Activated CD8-positive, alpha-beta T cell treated with anti-CD3 and anti-CD28 coated beads for 36 hours (primary cell): Measurements from ENCODE around the gene PDP2. TPM values are rescaled to one million over a fixed set of nuclear protein-coding genes. Genes with fewer than 3 reads are reported as not detected.

Experiments
- ATAC-seq: fragments of 200-7000 bp; cut with Tn5 transposase; one replicate; pipeline ENCODE4 v1.10.0; 2021; ENCODE audit warnings: mild to moderate bottlenecking, moderate library complexity
- CTCF ChIA-PET: fragments of 350-600 bp; sonication (Branson Sonifier 250); formaldehyde crosslinking; loops from one replicate; lab custom pipeline; 2021; ENCODE audit warnings: antibody characterized with exemption; lab: Charles Lee
- POLR2A ChIA-PET: fragments of 350-600 bp; sonication (Branson Sonifier 250); formaldehyde crosslinking; loops from one replicate; lab custom pipeline; 2021; ENCODE audit warnings: antibody characterized with exemption; lab: Charles Lee
- DNase-seq: peaks from one replicate; pipeline ENCODE4 v3.0.0-alpha.2; 2020
- H3K27ac Mint-ChIP-seq: one replicate; pipeline ENCODE4 v1.8.0; 2021; ENCODE audit warnings: mild to moderate bottlenecking, mixed read lengths
- H3K27me3 Mint-ChIP-seq: one replicate; pipeline ENCODE4 v1.8.0; 2021; ENCODE audit warnings: mixed read lengths
- H3K36me3 Mint-ChIP-seq: one replicate; pipeline ENCODE4 v1.8.0; 2021; ENCODE audit warnings: low read depth, mixed read lengths
- H3K4me1 Mint-ChIP-seq: one replicate; pipeline ENCODE4 v1.8.0; 2021; ENCODE audit warnings: low read depth, mixed read lengths
- H3K4me3 Mint-ChIP-seq: one replicate; pipeline ENCODE4 v1.8.0; 2021; ENCODE audit warnings: mild to moderate bottlenecking, moderate library complexity, mixed read lengths
- H3K9me3 Mint-ChIP-seq: one replicate; pipeline ENCODE4 v1.8.0; 2021; ENCODE audit warnings: mixed read lengths
- intact Hi-C: fragments of 100-400 bp; cut with micrococcal nuclease; formaldehyde crosslinking; loops from one replicate; pipeline ENCODE4 v1.10.0; 2022
- total RNA-seq, 2 experiments: library from RNA; stranded (reverse); gene quantifications; one replicate each; pipeline ENCODE4 v1.2.3, GENCODE V29; 2021
- TF ChIP-seq, protein P1 (sequence below): fragments of 200-600 bp; IDR thresholded peaks from one replicate; pipeline ENCODE4 v1.8.0; 2022; ENCODE audit warnings: antibody characterized with exemption, mild to moderate bottlenecking

The PDP2 gene
- total RNA-seq, 2 experiments from 2014 or later = 31.2 to 38.1 TPM

DNA sequence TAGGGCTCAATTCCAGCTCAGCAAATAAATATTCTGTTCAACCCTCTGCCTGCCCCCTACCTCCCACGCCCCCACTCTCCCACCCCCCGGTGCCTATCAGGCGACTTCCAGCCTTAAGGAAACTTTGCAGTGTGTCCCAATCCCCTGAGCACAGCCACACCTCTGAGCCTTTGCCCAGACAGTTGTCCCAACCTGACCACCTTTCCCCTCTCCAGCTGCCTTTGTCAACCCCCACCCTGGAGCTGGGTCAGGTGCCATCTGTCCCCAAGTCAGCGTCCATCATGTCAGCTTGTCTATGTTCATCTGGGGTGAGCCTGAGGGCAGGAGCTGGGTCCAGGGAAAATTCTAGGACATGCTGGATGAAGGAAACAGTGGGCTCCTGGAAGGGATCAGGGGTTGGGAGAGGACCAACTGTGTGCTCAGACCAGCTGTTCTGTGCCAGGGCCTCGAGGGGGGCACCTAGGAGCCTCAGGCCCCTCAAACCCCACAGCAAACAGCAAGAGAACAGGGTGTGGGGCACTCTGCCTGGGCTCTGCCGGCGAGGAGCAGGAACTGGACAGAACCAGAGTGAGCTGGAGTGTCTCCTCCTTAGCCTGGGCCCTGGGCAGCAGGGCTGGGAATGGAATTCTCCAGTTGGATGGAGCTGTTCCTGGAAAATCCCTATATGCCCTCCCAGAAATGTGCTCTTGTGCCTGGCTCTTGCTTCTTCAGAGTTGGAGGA, 20.6 kb downstream of the PDP2 start:
- TF ChIP-seq, protein P1, sequence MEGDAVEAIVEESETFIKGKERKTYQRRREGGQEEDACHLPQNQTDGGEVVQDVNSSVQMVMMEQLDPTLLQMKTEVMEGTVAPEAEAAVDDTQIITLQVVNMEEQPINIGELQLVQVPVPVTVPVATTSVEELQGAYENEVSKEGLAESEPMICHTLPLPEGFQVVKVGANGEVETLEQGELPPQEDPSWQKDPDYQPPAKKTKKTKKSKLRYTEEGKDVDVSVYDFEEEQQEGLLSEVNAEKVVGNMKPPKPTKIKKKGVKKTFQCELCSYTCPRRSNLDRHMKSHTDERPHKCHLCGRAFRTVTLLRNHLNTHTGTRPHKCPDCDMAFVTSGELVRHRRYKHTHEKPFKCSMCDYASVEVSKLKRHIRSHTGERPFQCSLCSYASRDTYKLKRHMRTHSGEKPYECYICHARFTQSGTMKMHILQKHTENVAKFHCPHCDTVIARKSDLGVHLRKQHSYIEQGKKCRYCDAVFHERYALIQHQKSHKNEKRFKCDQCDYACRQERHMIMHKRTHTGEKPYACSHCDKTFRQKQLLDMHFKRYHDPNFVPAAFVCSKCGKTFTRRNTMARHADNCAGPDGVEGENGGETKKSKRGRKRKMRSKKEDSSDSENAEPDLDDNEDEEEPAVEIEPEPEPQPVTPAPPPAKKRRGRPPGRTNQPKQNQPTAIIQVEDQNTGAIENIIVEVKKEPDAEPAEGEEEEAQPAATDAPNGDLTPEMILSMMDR = no peak
- no peak for ATAC-seq
- CTCF ChIA-PET = interaction anchor here (0.7 to 1.2 kb wide), 4 partner anchors 9 to 34 kb away, joined by 3 read pairs; partner anchors contain the start of gene CDH16
- Mint-ChIP-seq H3K27ac (no peak overlapping the region), H3K4me3 (no peak overlapping the region), H3K9me3 (no peaks in the 10 kb centered on the region), H3K4me1 (peaks cover 2% of the 10 kb centered on the region), H3K36me3 (no peaks in the 10 kb centered on the region), H3K27me3 (no peaks in the 10 kb centered on the region)
- intact Hi-C loops = no loop called here
- POLR2A ChIA-PET = interaction anchor here (0.9 kb wide), 1 partner anchor 20 kb away, joined by 3 read pairs; the partner anchor contains the start of gene PDP2
- DNase-seq = no peak

DNA sequence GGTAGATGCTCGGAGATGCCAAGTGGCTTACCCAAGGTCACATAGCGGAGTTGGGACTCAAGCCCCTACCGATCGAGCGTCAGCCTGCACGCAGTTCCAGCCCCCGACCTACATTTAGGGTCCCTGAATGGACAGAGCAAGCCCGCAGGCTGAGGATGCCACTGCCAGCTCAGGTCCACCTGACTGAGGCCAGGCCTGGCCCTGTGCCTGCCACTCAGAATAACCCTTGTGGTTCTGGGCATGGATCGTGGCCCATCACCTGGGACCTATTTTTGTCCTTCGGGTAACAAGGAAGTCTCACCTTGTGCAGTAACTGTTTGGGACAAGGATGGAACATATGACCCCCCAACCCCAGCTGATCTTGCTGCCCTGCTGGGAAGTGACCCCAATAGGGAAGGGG, 21.3 kb downstream of the PDP2 start:
- H3K4me3 Mint-ChIP-seq = no peak overlapping the region
- peaks cover 8% of the 10 kb centered on the region for H3K4me1 Mint-ChIP-seq
- no peak for ATAC-seq
- CTCF ChIA-PET = interaction anchor here (1.0 to 1.2 kb wide), 2 partner anchors 26 to 35 kb away, joined by 3 read pairs; no protein-coding TSS in a partner anchor
- POLR2A ChIA-PET = no interaction called here
- H3K27me3 Mint-ChIP-seq = no peaks in the 10 kb centered on the region
- no peak for DNase-seq
- intact Hi-C loops = no loop called here
- no peak overlapping the region for H3K27ac Mint-ChIP-seq
- H3K36me3 Mint-ChIP-seq = no peaks in the 10 kb centered on the region
- no peaks in the 10 kb centered on the region for H3K9me3 Mint-ChIP-seq
- TF ChIP-seq, protein P1 = no peak

DNA sequence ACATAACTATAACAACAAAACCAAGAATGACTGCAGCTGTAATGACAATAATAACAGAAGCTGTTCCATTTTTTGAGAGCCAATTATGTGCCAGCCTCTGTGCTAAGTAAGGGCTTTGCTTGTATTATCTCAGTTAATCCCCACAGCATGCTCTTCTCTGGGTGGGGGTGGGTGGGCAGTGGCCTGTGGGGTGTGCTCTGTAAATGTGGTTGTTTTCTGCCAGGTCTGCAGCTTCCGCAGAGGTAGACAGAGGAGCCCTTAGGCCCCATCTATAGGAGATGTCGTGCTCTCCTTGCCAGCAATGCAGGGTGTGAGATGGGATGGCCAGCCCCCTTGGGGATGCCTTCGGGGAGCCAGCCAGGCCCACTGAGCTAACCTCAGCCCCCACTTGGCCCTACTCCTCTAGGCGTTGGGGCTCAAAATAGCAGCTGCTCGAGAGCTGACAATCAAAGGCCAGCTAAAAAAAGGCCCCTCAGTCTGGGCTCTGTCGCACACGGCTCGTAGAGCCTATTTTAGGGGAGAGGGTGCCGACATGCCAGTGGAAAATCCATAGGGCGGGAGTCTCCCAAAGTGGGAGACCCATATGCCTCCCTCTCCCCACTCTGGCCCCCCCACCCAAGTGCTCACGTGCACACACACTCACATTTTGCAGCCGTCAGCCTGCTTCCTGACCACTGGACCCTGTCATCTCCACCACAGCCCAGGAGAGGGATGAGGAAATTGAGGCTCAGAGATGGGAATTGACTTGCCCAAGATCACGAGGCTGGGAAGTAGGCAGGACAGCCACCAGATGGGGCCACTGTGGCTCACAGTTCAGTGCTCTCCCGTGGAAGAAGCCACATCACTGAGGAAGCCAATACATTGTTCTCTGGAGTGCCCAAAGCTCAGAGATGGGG, 22.6 kb downstream of the PDP2 start:
- intact Hi-C loops = no loop called here
- CTCF ChIA-PET = interaction anchor here (1.3 to 2.3 kb wide), 2 partner anchors 8 to 23 kb away, joined by 3 to 7 read pairs; no protein-coding TSS in a partner anchor
- no peaks in the 10 kb centered on the region for H3K27me3 Mint-ChIP-seq
- H3K9me3 Mint-ChIP-seq = no peaks in the 10 kb centered on the region
- DNase-seq (no peak), ATAC-seq (no peak)
- no peaks in the 10 kb centered on the region for H3K36me3 Mint-ChIP-seq
- H3K4me3 Mint-ChIP-seq = no peak overlapping the region
- H3K27ac Mint-ChIP-seq = no peak overlapping the region
- H3K4me1 Mint-ChIP-seq = peaks cover 8% of the 10 kb centered on the region
- TF ChIP-seq, protein P1 = no peak
- POLR2A ChIA-PET = interaction anchor here (1.2 to 1.6 kb wide), 2 partner anchors 19 to 30 kb away, joined by 4 to 5 read pairs; no protein-coding TSS in a partner anchor

DNA sequence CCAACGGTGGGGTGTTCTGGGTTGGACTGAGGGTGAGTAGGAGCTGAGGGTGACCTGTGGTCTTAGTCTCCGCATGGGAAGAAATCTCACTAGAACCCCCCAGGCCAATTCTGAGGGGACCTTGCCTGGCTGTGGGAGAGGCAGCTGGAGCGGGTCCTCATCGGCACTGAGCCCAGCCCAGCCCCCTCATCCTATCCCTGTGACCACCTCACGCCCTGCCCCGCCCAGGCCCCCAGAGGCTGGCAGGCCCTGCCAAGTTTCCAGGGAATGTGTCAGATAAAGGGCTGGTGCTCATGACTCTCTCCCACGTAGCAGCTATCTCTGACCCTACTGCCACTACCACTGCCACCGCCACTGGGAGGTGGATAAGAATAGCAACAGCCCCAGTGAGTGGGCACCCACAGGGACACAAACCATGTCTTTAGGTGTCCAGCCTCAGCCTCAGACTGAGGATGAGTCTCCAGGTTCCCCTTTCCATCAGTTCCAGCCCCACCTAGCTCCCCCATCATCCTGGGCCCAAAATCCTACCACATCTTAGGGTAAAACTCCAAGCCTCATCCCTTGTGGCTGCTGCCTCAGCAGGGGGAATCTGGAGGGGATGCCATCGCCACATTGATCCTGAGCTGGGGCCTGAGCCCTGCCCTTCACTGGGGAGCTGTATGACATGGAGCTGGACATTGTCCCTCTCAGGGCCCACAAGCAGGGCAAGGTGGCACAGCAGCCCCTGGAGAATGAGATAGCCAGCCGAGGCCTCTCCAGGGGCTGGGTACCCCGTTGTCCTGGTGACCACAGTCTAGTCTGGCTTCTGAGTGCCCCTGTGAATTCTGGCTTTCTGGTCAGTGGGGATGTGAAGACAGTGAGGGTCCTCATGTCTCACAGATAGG, 23.5 kb downstream of the PDP2 start:
- POLR2A ChIA-PET = interaction anchor here (1.2 to 1.7 kb wide), 3 partner anchors 12 to 29 kb away, joined by 4 to 5 read pairs (median 4); no protein-coding TSS in a partner anchor
- no peaks in the 10 kb centered on the region for H3K36me3 Mint-ChIP-seq
- H3K27ac Mint-ChIP-seq = no peak overlapping the region
- H3K4me3 Mint-ChIP-seq = no peak overlapping the region
- CTCF ChIA-PET = interaction anchor here (1.3 to 2.3 kb wide), 2 partner anchors 9 to 22 kb away, joined by 3 to 7 read pairs; no protein-coding TSS in a partner anchor
- H3K27me3 Mint-ChIP-seq = no peaks in the 10 kb centered on the region
- intact Hi-C loops = no loop called here
- TF ChIP-seq, protein P1 = no peak
- H3K9me3 Mint-ChIP-seq = no peaks in the 10 kb centered on the region
- no peak for ATAC-seq
- peaks cover 8% of the 10 kb centered on the region for H3K4me1 Mint-ChIP-seq
- no peak for DNase-seq
